ENCODE measurements around the gene PCDHA7. TPM values are rescaled to one million over a fixed set of nuclear protein-coding genes. Genes with fewer than 3 reads are reported as not detected.
"Not testable (repeated sequence)": the region's sequence is repeated elsewhere in the genome, so short reads cannot be mapped to it uniquely, and the experiment has no call there.

Gene PCDHA7
- total RNA-seq (under 1 TPM in 2 of 4 donors, not detected in 2; 0.12 to 0.14 TPM), polyA plus RNA-seq (0.02 TPM)
- long read RNA-seq, donor 1, result 0 reads
- long read RNA-seq, donor 2, result 0 reads
- long read RNA-seq, donor 3, result 0 reads
- long read RNA-seq, donor 4, result 0 reads

- intact Hi-C loops (cut with DNase I), result no loop called here
- DNase-seq (no peak), ATAC-seq (no peak)
- Histone ChIP-seq H3K27ac (ENCODE audit: low read length) (no peak within 1 kb of the TSS), H3K4me1 (ENCODE audit: control insufficient read depth, insufficient read depth, low read length) (no peaks in the 10 kb centered on the region), H3K9me3 (ENCODE audit: control insufficient read depth, low read length) (peaks cover 3% of the 10 kb centered on the region), H3K27me3 (ENCODE audit: control insufficient read depth, insufficient read depth) (no peaks in the 10 kb centered on the region), H3K4me3 (ENCODE audit: low read length) (no peak within 1 kb of the TSS)
- 7% methylated on average over 8 of the region's 8 CpGs for WGBS
Observed at GRCh38 chr5:140833993-140834392, at the start of gene PCDHA7. PCDHA7 (plus strand) TSS chr5:140834269; CDS start chr5:140834384, 115 bp downstream.

GRCh38 chr5:140785905-140786686 lies 48.0 kb upstream of the PCDHA7 start, which contains the start of gene PCDHA1:
PCDHA1 (plus strand) TSS chr5:140786140.
- no peak for DNase-seq
- Histone ChIP-seq H3K4me1 (ENCODE audit: control insufficient read depth, insufficient read depth, low read length) (no peaks in the 10 kb centered on the region), H3K27me3 (ENCODE audit: control insufficient read depth, insufficient read depth) (no peaks in the 10 kb centered on the region), H3K9me3 (ENCODE audit: control insufficient read depth, low read length) (peaks cover 14% of the 10 kb centered on the region), H3K27ac (ENCODE audit: low read length) (no peak within 1 kb of the TSS), H3K4me3 (ENCODE audit: low read length) (no peak within 1 kb of the TSS)
- intact Hi-C loops (cut with DNase I), result no loop called here
- WGBS, result 17% methylated on average over 29 of the region's 29 CpGs
- ATAC-seq, result no peak

- DNase-seq; H3K27me3 ChIP-seq (ENCODE audit: control insufficient read depth, insufficient read depth); H3K4me3 ChIP-seq (ENCODE audit: low read length); intact Hi-C loops (cut with DNase I); ATAC-seq; H3K27ac ChIP-seq (ENCODE audit: low read length); H3K4me1 ChIP-seq (ENCODE audit: control insufficient read depth, insufficient read depth, low read length): not testable (repeated sequence)
- H3K9me3 ChIP-seq (ENCODE audit: control insufficient read depth, low read length), result peaks cover 14% of the 10 kb centered on the region
- 31% methylated on average over 44 of the region's 44 CpGs for WGBS
Observed at GRCh38 chr5:140787422-140787821, 46.6 kb upstream of the PCDHA7 start.

GRCh38 chr5:140787849-140788504 lies 46.1 kb upstream of the PCDHA7 start:
- H3K27me3 ChIP-seq (ENCODE audit: control insufficient read depth, insufficient read depth); H3K4me3 ChIP-seq (ENCODE audit: low read length); ATAC-seq; intact Hi-C loops (cut with DNase I); H3K4me1 ChIP-seq (ENCODE audit: control insufficient read depth, insufficient read depth, low read length); H3K27ac ChIP-seq (ENCODE audit: low read length): not testable (repeated sequence)
- H3K9me3 ChIP-seq (ENCODE audit: control insufficient read depth, low read length), result peaks cover 13% of the 10 kb centered on the region
- WGBS, result 30% methylated on average over 70 of the region's 70 CpGs
- DNase-seq, result peak in 1 of 3 donors; percentile 52

GRCh38 chr5:140791089-140791488 lies 43.0 kb upstream of the PCDHA7 start:
- no peak for ATAC-seq
- peaks cover 13% of the 10 kb centered on the region for H3K9me3 ChIP-seq (ENCODE audit: control insufficient read depth, low read length)
- H3K4me3 ChIP-seq (ENCODE audit: low read length), result no peak overlapping the region
- intact Hi-C loops (cut with DNase I), result no loop called here
- H3K4me1 ChIP-seq (ENCODE audit: control insufficient read depth, insufficient read depth, low read length), result no peaks in the 10 kb centered on the region
- no peak overlapping the region for H3K27ac ChIP-seq (ENCODE audit: low read length)
- H3K27me3 ChIP-seq (ENCODE audit: control insufficient read depth, insufficient read depth), result no peaks in the 10 kb centered on the region
- no peak for DNase-seq
- WGBS, result 27% methylated on average over 2 of the region's 2 CpGs

GRCh38 chr5:140794595-140795258 lies 39.3 kb upstream of the PCDHA7 start, which contains the start of gene PCDHA2:
PCDHA2 (plus strand) TSS chr5:140794852.
- H3K27me3 ChIP-seq (ENCODE audit: control insufficient read depth, insufficient read depth), result no peaks in the 10 kb centered on the region
- no peaks in the 10 kb centered on the region for H3K4me1 ChIP-seq (ENCODE audit: control insufficient read depth, insufficient read depth, low read length)
- intact Hi-C loops (cut with DNase I), result no loop called here
- peaks cover 2% of the 10 kb centered on the region for H3K9me3 ChIP-seq (ENCODE audit: control insufficient read depth, low read length)
- no peak within 1 kb of the TSS for H3K4me3 ChIP-seq (ENCODE audit: low read length)
- ATAC-seq (no peak), DNase-seq (no peak)
- WGBS, result 17% methylated on average over 27 of the region's 27 CpGs
- no peak within 1 kb of the TSS for H3K27ac ChIP-seq (ENCODE audit: low read length)

GRCh38 chr5:140795259-140795641 lies 38.8 kb upstream of the PCDHA7 start:
- WGBS, result 19% methylated on average over 15 of the region's 15 CpGs
- ATAC-seq (no peak), DNase-seq (no peak)
- no peak overlapping the region for H3K27ac ChIP-seq (ENCODE audit: low read length)
- H3K4me1 ChIP-seq (ENCODE audit: control insufficient read depth, insufficient read depth, low read length), result no peaks in the 10 kb centered on the region
- H3K27me3 ChIP-seq (ENCODE audit: control insufficient read depth, insufficient read depth), result no peaks in the 10 kb centered on the region
- H3K9me3 ChIP-seq (ENCODE audit: control insufficient read depth, low read length), result peaks cover 2% of the 10 kb centered on the region
- intact Hi-C loops (cut with DNase I), result no loop called here
- no peak overlapping the region for H3K4me3 ChIP-seq (ENCODE audit: low read length)

- intact Hi-C loops (cut with DNase I); H3K4me3 ChIP-seq (ENCODE audit: low read length); H3K9me3 ChIP-seq (ENCODE audit: control insufficient read depth, low read length); H3K4me1 ChIP-seq (ENCODE audit: control insufficient read depth, insufficient read depth, low read length); ATAC-seq; H3K27ac ChIP-seq (ENCODE audit: low read length); H3K27me3 ChIP-seq (ENCODE audit: control insufficient read depth, insufficient read depth): not testable (repeated sequence)
- peak in 1 of 3 donors; percentile 50 for DNase-seq
- WGBS, result 41% methylated on average over 72 of the region's 72 CpGs
Observed at GRCh38 chr5:140796072-140796717, 37.9 kb upstream of the PCDHA7 start.

- ATAC-seq, result no peak
- Histone ChIP-seq H3K4me3 (ENCODE audit: low read length) (no peak overlapping the region), H3K27ac (ENCODE audit: low read length) (no peak overlapping the region), H3K27me3 (ENCODE audit: control insufficient read depth, insufficient read depth) (no peaks in the 10 kb centered on the region), H3K9me3 (ENCODE audit: control insufficient read depth, low read length) (peaks cover 2% of the 10 kb centered on the region), H3K4me1 (ENCODE audit: control insufficient read depth, insufficient read depth, low read length) (no peaks in the 10 kb centered on the region)
- intact Hi-C loops (cut with DNase I), result no loop called here
- 40% methylated on average over 39 of the region's 39 CpGs for WGBS
- DNase-seq, result peak in 1 of 3 donors; percentile 50
Observed at GRCh38 chr5:140796718-140797095, 37.4 kb upstream of the PCDHA7 start.

- Histone ChIP-seq H3K4me1 (ENCODE audit: control insufficient read depth, insufficient read depth, low read length) (no peaks in the 10 kb centered on the region), H3K4me3 (ENCODE audit: low read length) (no peak within 1 kb of the TSS), H3K27ac (ENCODE audit: low read length) (no peak within 1 kb of the TSS), H3K27me3 (ENCODE audit: control insufficient read depth, insufficient read depth) (no peaks in the 10 kb centered on the region), H3K9me3 (ENCODE audit: control insufficient read depth, low read length) (peaks cover 3% of the 10 kb centered on the region)
- WGBS, result 12% methylated on average over 29 of the region's 29 CpGs
- no peak for ATAC-seq
- DNase-seq, result no peak
- intact Hi-C loops (cut with DNase I), result no loop called here
Observed at GRCh38 chr5:140800816-140801493, 33.1 kb upstream of the PCDHA7 start, which contains the start of gene PCDHA3. PCDHA3 (plus strand) TSS chr5:140801057.
